ENCODE measurements around the gene ELN. TPM values are rescaled to one million over a fixed set of nuclear protein-coding genes. Genes with fewer than 3 reads are reported as not detected.

Gene ELN
- total RNA-seq, 4 donors from 2014 or later: 337 to 646 (median 447) TPM

DNA sequence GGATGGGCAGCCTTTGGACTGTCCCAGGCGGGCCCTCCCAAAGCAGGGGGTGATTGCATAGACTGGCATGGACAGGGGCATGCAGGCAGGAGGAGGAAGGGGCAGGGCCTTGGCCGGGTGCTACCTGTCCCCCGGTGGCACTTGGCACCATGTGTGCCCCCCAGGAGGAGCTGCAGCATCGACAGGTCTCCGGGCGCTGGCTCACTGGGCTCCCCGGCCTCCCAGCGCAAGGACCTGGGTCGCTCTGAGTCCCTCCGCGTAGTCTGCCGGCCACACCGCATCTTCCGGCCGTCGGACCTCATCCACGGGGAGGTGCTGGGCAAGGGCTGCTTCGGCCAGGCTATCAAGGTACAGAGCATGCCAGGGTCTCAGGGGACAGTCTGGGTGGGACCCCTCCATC is 78.9 kb downstream of the ELN start:
- 94% methylated on average over 14 of the region's 18 CpGs for WGBS
- H3K4me1 ChIP-seq: no peaks in the 10 kb centered on the region
- intact Hi-C loops (cut with DNase I): no loop called here
- no peak overlapping the region for H3K4me3 ChIP-seq
- H3K36me3 ChIP-seq: peaks cover 25 to 88% (median 81%) of the 10 kb centered on the region in 4 donors
- no peak overlapping the region for H3K27ac ChIP-seq (replicated peaks in 1 of 4)
- TF ChIP-seq POLR2A (IDR thresholded peaks at IDR 0.05; ENCODE audit: low read depth): no peak
- no peak for TF ChIP-seq EP300 (IDR thresholded peaks at IDR 0.05)
- TF ChIP-seq POLR2AphosphoS5 (IDR thresholded peaks at IDR 0.05): no peak
- TF ChIP-seq, protein P1, sequence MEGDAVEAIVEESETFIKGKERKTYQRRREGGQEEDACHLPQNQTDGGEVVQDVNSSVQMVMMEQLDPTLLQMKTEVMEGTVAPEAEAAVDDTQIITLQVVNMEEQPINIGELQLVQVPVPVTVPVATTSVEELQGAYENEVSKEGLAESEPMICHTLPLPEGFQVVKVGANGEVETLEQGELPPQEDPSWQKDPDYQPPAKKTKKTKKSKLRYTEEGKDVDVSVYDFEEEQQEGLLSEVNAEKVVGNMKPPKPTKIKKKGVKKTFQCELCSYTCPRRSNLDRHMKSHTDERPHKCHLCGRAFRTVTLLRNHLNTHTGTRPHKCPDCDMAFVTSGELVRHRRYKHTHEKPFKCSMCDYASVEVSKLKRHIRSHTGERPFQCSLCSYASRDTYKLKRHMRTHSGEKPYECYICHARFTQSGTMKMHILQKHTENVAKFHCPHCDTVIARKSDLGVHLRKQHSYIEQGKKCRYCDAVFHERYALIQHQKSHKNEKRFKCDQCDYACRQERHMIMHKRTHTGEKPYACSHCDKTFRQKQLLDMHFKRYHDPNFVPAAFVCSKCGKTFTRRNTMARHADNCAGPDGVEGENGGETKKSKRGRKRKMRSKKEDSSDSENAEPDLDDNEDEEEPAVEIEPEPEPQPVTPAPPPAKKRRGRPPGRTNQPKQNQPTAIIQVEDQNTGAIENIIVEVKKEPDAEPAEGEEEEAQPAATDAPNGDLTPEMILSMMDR (IDR thresholded peaks at IDR 0.05): no peak
- no peaks in the 10 kb centered on the region for H3K27me3 ChIP-seq
- no peaks in the 10 kb centered on the region for H3K9me3 ChIP-seq
- DNase-seq (ENCODE audit: extremely low spot score): no peak

- H3K4me3 ChIP-seq: no peak overlapping the region
- intact Hi-C loops (cut with DNase I): no loop called here
- H3K27ac ChIP-seq (replicated peaks in 1 of 4): no peak overlapping the region
- no peaks in the 10 kb centered on the region for H3K27me3 ChIP-seq
- peaks cover 18 to 86% (median 66%) of the 10 kb centered on the region in 4 donors for H3K36me3 ChIP-seq
- DNase-seq (ENCODE audit: extremely low spot score): no peak
- 75% methylated on average over 17 of the region's 17 CpGs for WGBS
- no peak for TF ChIP-seq POLR2AphosphoS5 (IDR thresholded peaks at IDR 0.05)
- TF ChIP-seq, protein P1 (IDR thresholded peaks at IDR 0.05): no peak
- no peak for TF ChIP-seq EP300 (IDR thresholded peaks at IDR 0.05)
- TF ChIP-seq POLR2A (IDR thresholded peaks at IDR 0.05; ENCODE audit: low read depth): no peak
- no peaks in the 10 kb centered on the region for H3K9me3 ChIP-seq
- H3K4me1 ChIP-seq: no peaks in the 10 kb centered on the region
Observed at GRCh38 chr7:74115326-74115725, 87.4 kb downstream of the ELN start.

DNA sequence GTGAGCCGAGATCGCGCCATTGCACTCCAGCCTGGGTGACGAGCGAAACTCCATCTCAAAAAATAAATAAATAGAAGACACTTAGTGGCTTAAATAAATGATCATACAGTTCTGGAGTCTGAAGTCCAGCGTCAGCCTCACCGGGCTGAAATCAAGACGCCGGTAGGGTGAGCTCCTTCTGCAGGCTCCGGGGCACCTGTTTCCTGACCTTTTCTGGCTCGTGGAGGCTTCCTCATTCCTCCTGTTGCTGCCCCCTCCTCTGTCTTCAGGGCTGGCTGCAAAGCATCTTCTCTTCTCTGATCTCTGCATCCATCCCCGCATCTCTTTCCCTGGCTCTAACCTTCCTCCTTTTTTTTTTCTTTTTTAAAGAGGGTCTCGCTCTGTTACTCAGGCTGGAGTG is 88.4 kb downstream of the ELN start:
- WGBS: 79% methylated on average over 13 of the region's 13 CpGs
- Histone ChIP-seq H3K9me3 (no peaks in the 10 kb centered on the region), H3K36me3 (peaks cover 20 to 86% (median 66%) of the 10 kb centered on the region in 4 donors), H3K27ac (replicated peaks in 1 of 4) (no peak overlapping the region), H3K4me3 (no peak overlapping the region), H3K4me1 (no peaks in the 10 kb centered on the region), H3K27me3 (no peaks in the 10 kb centered on the region)
- intact Hi-C loops (cut with DNase I): no loop called here
- TF ChIP-seq POLR2AphosphoS5 (IDR thresholded peaks at IDR 0.05): no peak
- no peak for TF ChIP-seq POLR2A (IDR thresholded peaks at IDR 0.05; ENCODE audit: low read depth)
- TF ChIP-seq, protein P1 (IDR thresholded peaks at IDR 0.05): no peak
- TF ChIP-seq EP300 (IDR thresholded peaks at IDR 0.05): no peak
- DNase-seq (ENCODE audit: extremely low spot score): no peak

Other genes with a start within 250 kb of the ELN start
- 1 to 10 TPM in 2 of 4 donors, under 1 TPM in 2; 0.42 to 3.1 (median 1.7) TPM for gene CLDN4, start 197.2 kb upstream of the ELN start, total RNA-seq
- gene METTL27, start 185.7 kb upstream of the ELN start, total RNA-seq: 1 to 10 TPM in 3 of 4 donors, under 1 TPM in 1; 0.83 to 4.0 (median 2.8) TPM
- not detected for gene TMEM270, start 167.0 kb upstream of the ELN start, total RNA-seq
- 10 to 100 TPM in 3 of 4 donors, 1 to 10 TPM in 1; 10.0 to 19.3 (median 11.9) TPM for gene LIMK1, start 55.6 kb downstream of the ELN start, total RNA-seq
- 100 to 1,000 TPM; 212 to 351 (median 309) TPM for gene EIF4H, start 146.2 kb downstream of the ELN start, total RNA-seq
- gene LAT2, start 181.8 kb downstream of the ELN start, total RNA-seq: 10 to 100 TPM in 1 of 4 donors, 1 to 10 TPM in 3; 3.1 to 11.8 (median 5.7) TPM
- 10 to 100 TPM in 3 of 4 donors, 1 to 10 TPM in 1; 7.5 to 18.7 (median 14.9) TPM for gene RFC2, start 226.2 kb downstream of the ELN start, total RNA-seq

All from esophagus muscularis mucosa (tissue), 4 donors.